ENCODE results near the gene MOCS1. TPM values are rescaled to one million over a fixed set of nuclear protein-coding genes. Genes with fewer than 3 reads are reported as not detected.

The MOCS1 gene
- total and polyA plus RNA-seq, 2 donors from 2014 or later: 25.9 to 41.3 TPM

DNA sequence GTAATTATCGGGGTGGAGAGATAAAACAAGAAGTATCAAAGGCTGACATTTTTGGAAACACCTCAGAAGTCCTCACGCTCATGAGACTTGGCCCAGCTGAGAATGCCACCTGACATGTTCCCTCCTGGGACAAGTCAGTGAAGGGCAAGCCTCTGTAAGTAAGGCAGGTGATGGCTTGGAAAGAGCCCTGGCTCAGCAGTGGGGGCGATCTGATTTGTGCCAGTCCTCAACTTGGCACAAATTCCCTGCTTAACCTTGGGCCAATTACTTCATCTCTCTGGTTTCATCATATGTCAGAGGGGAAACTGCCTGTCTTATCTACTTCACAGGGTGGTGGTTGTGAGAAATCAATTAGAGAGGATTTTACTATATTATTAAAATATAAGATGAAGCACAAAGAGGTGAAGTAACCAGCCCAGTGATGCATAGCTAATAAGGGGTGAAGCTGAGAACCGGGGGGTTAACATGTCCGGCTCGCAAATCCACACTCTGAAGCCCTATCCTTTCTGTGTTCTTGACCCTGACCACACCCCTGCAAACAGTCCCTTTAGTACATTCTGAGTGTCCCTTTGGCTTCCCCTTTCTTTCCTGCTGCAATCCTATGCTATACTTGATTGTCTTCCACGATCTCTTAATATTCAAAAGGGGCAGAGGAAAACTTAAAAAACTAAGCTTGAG, 8.8 kb upstream of the MOCS1 start:
- intact Hi-C loops (cut with DNase I): no loop called here
- Histone ChIP-seq H3K27ac (ENCODE audit: low read depth in 2 of 2, low read length in 2 of 2) (no peak overlapping the region), H3K36me3 (ENCODE audit: control insufficient read depth in 2 of 3, insufficient read depth in 3 of 3, low read length in 3 of 3) (no peaks in the 10 kb centered on the region), H3K9me3 (ENCODE audit: control insufficient read depth in 2 of 3, insufficient read depth in 1 of 3, low read length in 3 of 3) (no peaks in the 10 kb centered on the region), H3K4me3 (ENCODE audit: low read length in 3 of 3) (no peak overlapping the region), H3K27me3 (ENCODE audit: control insufficient read depth, insufficient read depth, low read length) (no peaks in the 10 kb centered on the region), H3K4me1 (ENCODE audit: control insufficient read depth in 2 of 3, insufficient read depth in 2 of 3, low read depth in 1 of 3, low read length in 3 of 3) (peaks cover 0 to 2% (median 2%) of the 10 kb centered on the region in 3 donors), H3K9ac (ENCODE audit: low read length in 3 of 3) (no peak overlapping the region)
- TF ChIP-seq, protein P1, sequence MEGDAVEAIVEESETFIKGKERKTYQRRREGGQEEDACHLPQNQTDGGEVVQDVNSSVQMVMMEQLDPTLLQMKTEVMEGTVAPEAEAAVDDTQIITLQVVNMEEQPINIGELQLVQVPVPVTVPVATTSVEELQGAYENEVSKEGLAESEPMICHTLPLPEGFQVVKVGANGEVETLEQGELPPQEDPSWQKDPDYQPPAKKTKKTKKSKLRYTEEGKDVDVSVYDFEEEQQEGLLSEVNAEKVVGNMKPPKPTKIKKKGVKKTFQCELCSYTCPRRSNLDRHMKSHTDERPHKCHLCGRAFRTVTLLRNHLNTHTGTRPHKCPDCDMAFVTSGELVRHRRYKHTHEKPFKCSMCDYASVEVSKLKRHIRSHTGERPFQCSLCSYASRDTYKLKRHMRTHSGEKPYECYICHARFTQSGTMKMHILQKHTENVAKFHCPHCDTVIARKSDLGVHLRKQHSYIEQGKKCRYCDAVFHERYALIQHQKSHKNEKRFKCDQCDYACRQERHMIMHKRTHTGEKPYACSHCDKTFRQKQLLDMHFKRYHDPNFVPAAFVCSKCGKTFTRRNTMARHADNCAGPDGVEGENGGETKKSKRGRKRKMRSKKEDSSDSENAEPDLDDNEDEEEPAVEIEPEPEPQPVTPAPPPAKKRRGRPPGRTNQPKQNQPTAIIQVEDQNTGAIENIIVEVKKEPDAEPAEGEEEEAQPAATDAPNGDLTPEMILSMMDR (IDR thresholded peaks at IDR 0.05; ENCODE audit: borderline replicate concordance, extremely low read depth, insufficient read depth): no peak
- FAIRE-seq (no peak), DNase-seq (no peak)

DNA sequence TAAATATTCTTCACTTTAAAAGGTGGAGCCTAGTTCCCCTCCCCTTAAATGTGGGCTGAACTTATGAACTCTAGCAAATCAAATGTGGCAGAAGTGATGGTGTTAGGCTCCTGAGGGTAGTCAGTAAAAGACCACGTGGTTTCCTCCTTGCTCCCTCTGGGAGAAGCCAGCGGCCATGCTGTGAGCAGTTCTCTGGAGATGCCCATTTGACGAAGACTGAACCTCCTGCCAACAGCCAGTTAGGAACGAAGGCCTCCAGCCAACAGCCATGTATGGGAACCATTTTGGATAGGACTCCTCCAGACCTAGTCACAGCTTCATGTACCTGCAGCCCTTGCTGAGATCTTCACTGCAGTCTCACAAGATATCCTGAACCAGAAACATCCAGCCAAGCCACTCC, 7.6 kb upstream of the MOCS1 start:
- no peak for FAIRE-seq
- Histone ChIP-seq H3K4me1 (ENCODE audit: control insufficient read depth in 2 of 3, insufficient read depth in 2 of 3, low read depth in 1 of 3, low read length in 3 of 3) (no peaks in the 10 kb centered on the region), H3K27ac (ENCODE audit: low read depth in 2 of 2, low read length in 2 of 2) (no peak overlapping the region), H3K27me3 (ENCODE audit: control insufficient read depth, insufficient read depth, low read length) (no peaks in the 10 kb centered on the region), H3K9me3 (ENCODE audit: control insufficient read depth in 2 of 3, insufficient read depth in 1 of 3, low read length in 3 of 3) (no peaks in the 10 kb centered on the region), H3K36me3 (ENCODE audit: control insufficient read depth in 2 of 3, insufficient read depth in 3 of 3, low read length in 3 of 3) (no peaks in the 10 kb centered on the region), H3K9ac (ENCODE audit: low read length in 3 of 3) (no peak overlapping the region), H3K4me3 (ENCODE audit: low read length in 3 of 3) (no peak overlapping the region)
- TF ChIP-seq, protein P1 (IDR thresholded peaks at IDR 0.05; ENCODE audit: borderline replicate concordance, extremely low read depth, insufficient read depth): no peak
- no peak for DNase-seq
- intact Hi-C loops (cut with DNase I): no loop called here

DNA sequence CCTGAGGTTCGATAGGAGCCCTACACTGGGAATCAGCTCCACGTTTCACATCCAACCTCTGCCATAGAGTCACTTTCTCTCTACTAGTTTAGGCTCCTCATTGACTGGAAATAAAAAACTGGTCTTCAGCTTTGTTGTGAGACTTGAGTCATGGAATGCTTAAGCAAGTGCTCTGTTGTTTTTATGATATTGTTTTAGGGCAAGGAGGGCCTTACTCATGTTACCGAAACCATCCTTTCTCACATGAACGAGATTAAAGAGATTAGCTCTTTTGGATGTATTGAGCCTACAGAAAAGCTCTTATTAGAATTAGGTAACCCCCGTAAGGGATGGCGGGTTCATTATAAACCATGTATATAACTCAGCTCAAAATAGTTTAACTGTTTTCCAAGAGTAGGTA, 6.9 kb upstream of the MOCS1 start:
- DNase-seq: no peak
- H3K27ac ChIP-seq (ENCODE audit: low read depth in 2 of 2, low read length in 2 of 2): no peak overlapping the region
- H3K4me1 ChIP-seq (ENCODE audit: control insufficient read depth in 2 of 3, insufficient read depth in 2 of 3, low read depth in 1 of 3, low read length in 3 of 3): no peaks in the 10 kb centered on the region
- H3K36me3 ChIP-seq (ENCODE audit: control insufficient read depth in 2 of 3, insufficient read depth in 3 of 3, low read length in 3 of 3): no peaks in the 10 kb centered on the region
- H3K9ac ChIP-seq (ENCODE audit: low read length in 3 of 3): no peak overlapping the region
- H3K27me3 ChIP-seq (ENCODE audit: control insufficient read depth, insufficient read depth, low read length): no peaks in the 10 kb centered on the region
- no peak overlapping the region for H3K4me3 ChIP-seq (ENCODE audit: low read length in 3 of 3)
- intact Hi-C loops (cut with DNase I): no loop called here
- TF ChIP-seq, protein P1 (IDR thresholded peaks at IDR 0.05; ENCODE audit: borderline replicate concordance, extremely low read depth, insufficient read depth): no peak
- no peaks in the 10 kb centered on the region for H3K9me3 ChIP-seq (ENCODE audit: control insufficient read depth in 2 of 3, insufficient read depth in 1 of 3, low read length in 3 of 3)
- FAIRE-seq: no peak
